Kidney (tissue), 14 donors: ENCODE results near the gene GALNT12. TPM values are rescaled to one million over a fixed set of nuclear protein-coding genes. Genes with fewer than 3 reads are reported as not detected.

ENCODE experiments used
- DNase-seq, 5 donors: peaks; one replicate each; pipeline ENCODE4 v3.0.0-alpha.2; 2013 to 2020
- FAIRE-seq: peaks from 2 replicates; lab custom pipeline; 2012; peaks lifted over from hg19 to GRCh38; lab: Jason Lieb, UNC
- H3K27ac ChIP-seq, 2 donors: one replicate each; pipeline ENCODE4 v1.7.0; 2013; ENCODE audit warnings: low read depth in 2 of 2, low read length in 2 of 2, inconsistent platforms in 1 of 2
- H3K27me3 ChIP-seq: one replicate; pipeline ENCODE4 v1.7.1; 2013; ENCODE audit warnings: low read length, inconsistent platforms; ENCODE audit not compliant: control insufficient read depth, insufficient read depth
- H3K36me3 ChIP-seq, 3 donors: one replicate each; pipeline versions ENCODE4 v1.7.0 to v1.7.1; 2013; ENCODE audit warnings: low read length in 3 of 3, control low read depth in 1 of 3, inconsistent platforms in 1 of 3; ENCODE audit not compliant: insufficient read depth in 3 of 3, control insufficient read depth in 2 of 3
- H3K4me1 ChIP-seq, 3 donors: one replicate each; pipeline versions ENCODE4 v1.7.0 to v1.7.1; 2013; ENCODE audit warnings: low read length in 3 of 3, inconsistent platforms in 1 of 3, low read depth in 1 of 3; ENCODE audit not compliant: control insufficient read depth in 2 of 3, insufficient read depth in 2 of 3
- H3K4me3 ChIP-seq, 3 donors: one replicate each; pipeline versions ENCODE4 v1.7.0 to v1.8.1; 2013; ENCODE audit warnings: low read length in 3 of 3, control low read depth in 1 of 3, inconsistent platforms in 1 of 3
- H3K9ac ChIP-seq, 3 donors: one replicate each; pipeline versions ENCODE4 v1.7.0 to v1.7.1; 2013; ENCODE audit warnings: low read length in 3 of 3, control low read depth in 1 of 3, inconsistent platforms in 1 of 3
- H3K9me3 ChIP-seq, 3 donors: one replicate each; pipeline versions ENCODE4 v1.7.0 to v1.7.1; 2013; ENCODE audit warnings: low read length in 3 of 3, control low read depth in 1 of 3, inconsistent platforms in 1 of 3; ENCODE audit not compliant: control insufficient read depth in 2 of 3, insufficient read depth in 1 of 3
- intact Hi-C: fragments of 100-400 bp; cut with DNase I; formaldehyde crosslinking; loops from one replicate; pipeline ENCODE4 v1.11.1; 2022
- polyA plus RNA-seq: library from polyadenylated mRNA; stranded (reverse); fragments of 350-450 nt; fragmentation: Illumina TruSeq; extraction: RNeasy Lipid Tissue Mini Kit (QIAGEN cat#74804); gene quantifications from one replicate; pipeline ENCODE4 v1.2.3, GENCODE V29; 2014; ENCODE audit warnings: low read depth, low replicate concordance; ENCODE audit not compliant: insufficient read depth
- total RNA-seq: library from RNA; stranded (reverse); fragmentation: NEBNext Ultra II Directional; extraction: Animal tissue kit (Norgen Biotek cat#: 25700); gene quantifications from one replicate; pipeline ENCODE4 v1.2.1, GENCODE V29; 2021
- TF ChIP-seq, protein P1 (sequence below): IDR thresholded peaks from 3 replicates; pipeline ENCODE4 v1.5.1; 2012; ENCODE audit warnings: mild to moderate bottlenecking, moderate library complexity, borderline replicate concordance; ENCODE audit not compliant: insufficient read depth; ENCODE audit errors: extremely low read depth
- donor health status: control.
- donor health status: control.
- donor health status: control.
- donor health status: control.
- donor health status: control.
- donor health status: DM: yes; HTN: yes; CAD: no.
- donor health status: Normal renal cell carcinoma (clear cell type).

The GALNT12 gene
- total and polyA plus RNA-seq, 2 donors from 2014 or later = 3.6 to 10.8 TPM

DNA sequence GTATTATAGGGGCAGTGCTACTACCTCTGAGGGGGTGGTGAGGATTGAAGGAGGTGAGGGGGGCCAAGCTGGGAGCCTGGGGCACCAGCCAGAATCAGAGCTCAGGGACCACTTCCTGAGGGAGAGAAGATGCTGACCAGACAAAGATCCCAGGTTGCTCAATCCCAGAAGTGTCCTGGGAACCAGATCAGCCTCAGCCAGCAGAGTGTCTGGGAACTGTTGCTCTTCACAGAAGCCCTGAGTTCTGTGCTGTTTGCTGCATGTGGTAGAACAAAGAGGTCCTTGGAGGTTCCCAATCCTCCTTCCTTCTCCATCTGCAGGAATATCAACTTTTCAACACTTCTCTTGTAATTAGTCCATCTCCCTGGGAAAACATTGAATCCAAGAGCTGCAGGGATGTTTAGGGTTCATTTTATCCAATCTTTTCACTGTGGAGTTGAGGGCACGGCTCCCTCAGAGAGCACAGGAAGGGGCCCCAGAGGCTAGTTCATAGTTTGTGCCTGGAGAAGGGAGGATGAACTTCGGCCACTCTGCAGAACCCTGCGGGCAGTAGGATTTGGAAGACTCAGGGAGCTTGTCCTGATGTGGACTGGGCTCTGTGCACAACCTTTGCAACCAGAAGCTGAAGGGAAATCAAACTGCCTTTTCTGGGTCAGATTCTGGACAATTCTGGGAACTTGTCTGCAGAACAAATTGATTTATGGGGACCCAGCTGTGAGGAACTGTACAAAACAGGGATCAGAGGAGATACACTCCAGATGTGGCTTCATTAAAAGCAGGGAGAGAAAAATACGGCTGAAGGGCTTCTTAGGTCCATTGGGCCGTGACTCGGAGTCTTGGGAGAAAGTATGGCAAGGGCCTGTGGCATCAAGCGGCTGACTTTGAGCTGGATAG is 57.1 kb downstream of the GALNT12 start:
- TF ChIP-seq, protein P1, sequence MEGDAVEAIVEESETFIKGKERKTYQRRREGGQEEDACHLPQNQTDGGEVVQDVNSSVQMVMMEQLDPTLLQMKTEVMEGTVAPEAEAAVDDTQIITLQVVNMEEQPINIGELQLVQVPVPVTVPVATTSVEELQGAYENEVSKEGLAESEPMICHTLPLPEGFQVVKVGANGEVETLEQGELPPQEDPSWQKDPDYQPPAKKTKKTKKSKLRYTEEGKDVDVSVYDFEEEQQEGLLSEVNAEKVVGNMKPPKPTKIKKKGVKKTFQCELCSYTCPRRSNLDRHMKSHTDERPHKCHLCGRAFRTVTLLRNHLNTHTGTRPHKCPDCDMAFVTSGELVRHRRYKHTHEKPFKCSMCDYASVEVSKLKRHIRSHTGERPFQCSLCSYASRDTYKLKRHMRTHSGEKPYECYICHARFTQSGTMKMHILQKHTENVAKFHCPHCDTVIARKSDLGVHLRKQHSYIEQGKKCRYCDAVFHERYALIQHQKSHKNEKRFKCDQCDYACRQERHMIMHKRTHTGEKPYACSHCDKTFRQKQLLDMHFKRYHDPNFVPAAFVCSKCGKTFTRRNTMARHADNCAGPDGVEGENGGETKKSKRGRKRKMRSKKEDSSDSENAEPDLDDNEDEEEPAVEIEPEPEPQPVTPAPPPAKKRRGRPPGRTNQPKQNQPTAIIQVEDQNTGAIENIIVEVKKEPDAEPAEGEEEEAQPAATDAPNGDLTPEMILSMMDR = no peak
- Histone ChIP-seq H3K9me3 (no peaks in the 10 kb centered on the region), H3K4me1 (peaks cover 3 to 15% (median 4%) of the 10 kb centered on the region in 3 donors), H3K4me3 (no peak overlapping the region), H3K27ac (peak overlapping the region; percentile 34 to 49), H3K27me3 (no peaks in the 10 kb centered on the region), H3K36me3 (no peaks in the 10 kb centered on the region), H3K9ac (no peak overlapping the region)
- peak in 2 of 5 donors; percentile 40 to 78 for DNase-seq
- intact Hi-C loops = loop anchor here (10.0 kb wide), 1 partner anchor 130 kb away; no protein-coding TSS in a partner anchor
- no peak for FAIRE-seq

DNA sequence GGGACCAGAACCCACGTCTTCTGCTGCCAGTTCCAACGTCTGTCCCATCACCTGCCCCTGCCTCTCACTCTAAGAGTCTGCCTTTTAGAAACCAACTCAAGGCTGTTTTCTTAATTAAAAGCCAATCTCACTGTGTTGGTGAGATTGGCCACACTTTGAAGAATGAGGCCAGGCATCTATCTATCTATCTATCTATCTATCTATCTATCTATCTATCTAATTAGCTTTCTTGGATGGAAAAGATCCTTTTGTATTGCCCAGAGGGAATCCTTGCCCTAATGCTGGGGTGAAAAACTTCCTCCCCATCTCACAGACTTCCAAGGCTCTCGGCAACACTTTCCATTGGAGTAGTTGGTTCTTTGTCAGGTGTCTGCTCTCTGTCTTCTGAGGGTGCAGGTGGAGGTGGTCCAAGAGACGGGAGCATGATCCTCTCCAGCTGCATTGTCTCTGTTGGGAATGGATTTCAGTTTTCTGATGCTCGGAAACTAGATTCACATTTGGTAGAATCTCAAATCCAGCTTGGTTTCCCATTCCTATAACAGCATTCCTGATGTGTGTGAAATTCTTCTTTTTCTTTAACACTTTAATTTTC is 57.9 kb downstream of the GALNT12 start:
- no peak for FAIRE-seq

GRCh38 chr9:98866435-98867102 is 59.1 kb downstream of the GALNT12 start:
- peaks cover 3 to 15% (median 4%) of the 10 kb centered on the region in 3 donors for H3K4me1 ChIP-seq
- intact Hi-C loops = loop anchor here (10.0 kb wide), 1 partner anchor 128 kb away; no protein-coding TSS in a partner anchor
- no peaks in the 10 kb centered on the region for H3K9me3 ChIP-seq
- H3K27ac ChIP-seq = peak overlapping the region; percentile 18 to 35
- H3K36me3 ChIP-seq = no peaks in the 10 kb centered on the region
- FAIRE-seq (no peak), DNase-seq (no peak)
- H3K9ac ChIP-seq = no peak overlapping the region
- TF ChIP-seq, protein P1 = no peak
- no peaks in the 10 kb centered on the region for H3K27me3 ChIP-seq
- no peak overlapping the region for H3K4me3 ChIP-seq

More for the DNA sequence above, 57.9 kb downstream of the GALNT12 start:
- no peaks in the 10 kb centered on the region for H3K36me3 ChIP-seq
- TF ChIP-seq, protein P1 = no peak
- no peak for DNase-seq
- H3K27ac ChIP-seq = no peak overlapping the region
- peaks cover 3 to 15% (median 4%) of the 10 kb centered on the region in 3 donors for H3K4me1 ChIP-seq
- intact Hi-C loops = loop anchor here (10.0 kb wide), 1 partner anchor 129 kb away; no protein-coding TSS in a partner anchor
- H3K9ac ChIP-seq = no peak overlapping the region
- no peak overlapping the region for H3K4me3 ChIP-seq
- no peaks in the 10 kb centered on the region for H3K27me3 ChIP-seq
- H3K9me3 ChIP-seq = no peaks in the 10 kb centered on the region
